GM12892 (cell line): Measurements from ENCODE around the gene SLC29A1.

Experiments used
- POLR2A ChIP-seq: IDR thresholded peaks from 2 replicates; pipeline ENCODE4 v1.6.1; 2011; ENCODE audit warnings: low read depth, low read length, control low read depth
- POLR2AphosphoS5 ChIP-seq: IDR thresholded peaks from 2 replicates; pipeline ENCODE4 v1.6.1; 2011; ENCODE audit warnings: low read depth, low read length, control low read depth

GRCh38 chr6:44221291-44221960 lies 2.0 kb upstream of the SLC29A1 start:
- no peak for TF ChIP-seq POLR2A
- no peak for TF ChIP-seq POLR2AphosphoS5
